H1 (cell line): ENCODE results near the gene VGLL3. TPM values are rescaled to one million over a fixed set of nuclear protein-coding genes. Genes with fewer than 3 reads are reported as not detected.

ENCODE experiments used
- CTCF ChIA-PET: fragments of 300-600 bp; sonication (Branson Sonifier 250); formaldehyde crosslinking; loops from one replicate; lab custom pipeline; 2021; ENCODE audit not compliant: partially characterized antibody; lab: Charles Lee
- POLR2A ChIA-PET: fragments of 300-600 bp; sonication (Branson Sonifier 250); formaldehyde crosslinking; loops from one replicate; lab custom pipeline; 2021; ENCODE audit warnings: inconsistent platforms; ENCODE audit not compliant: partially characterized antibody; lab: Charles Lee
- DNase-seq, 2 experiments: peaks; one replicate each; pipeline versions ENCODE4 v3.0.0 to v3.0.0-alpha.2; 2010 to 2022; ENCODE audit warnings: low spot score in 2 of 2, low read depth in 1 of 2, mixed read lengths in 1 of 2
- FAIRE-seq: peaks from 2 replicates; lab custom pipeline; 2011; peaks lifted over from hg19 to GRCh38; lab: Jason Lieb, UNC
- H2AFZ ChIP-seq: 2 replicates; pipeline ENCODE4 v1.8.1; 2012; ENCODE audit warnings: low read length, inconsistent platforms
- H2AK5ac ChIP-seq: 2 replicates; pipeline ENCODE4 v1.6.1; 2013; ENCODE audit warnings: low read depth, low read length
- H2BK120ac ChIP-seq: replicated peaks from 2 replicates; pipeline ENCODE3; 2013; ENCODE audit warnings: low read depth, low read length, inconsistent platforms
- H2BK12ac ChIP-seq: 2 replicates; pipeline ENCODE4 v1.6.1; 2013; ENCODE audit warnings: low read depth, low read length
- H2BK15ac ChIP-seq: 2 replicates; pipeline ENCODE4 v1.6.1; 2013; ENCODE audit warnings: low read length
- H2BK20ac ChIP-seq: 2 replicates; pipeline ENCODE4 v1.6.1; 2013; ENCODE audit warnings: low read length
- H2BK5ac ChIP-seq: 2 replicates; pipeline ENCODE4 v1.6.1; 2013; ENCODE audit warnings: low read depth, low read length
- H3K14ac ChIP-seq: 2 replicates; pipeline ENCODE4 v1.6.1; 2013; ENCODE audit warnings: inconsistent platforms; ENCODE audit not compliant: insufficient read length
- H3K18ac ChIP-seq: 2 replicates; pipeline ENCODE4 v1.6.1; 2013; ENCODE audit warnings: low read length; ENCODE audit errors: extremely low read depth
- H3K23ac ChIP-seq: 2 replicates; pipeline ENCODE4 v1.6.1; 2013; ENCODE audit warnings: inconsistent platforms; ENCODE audit not compliant: insufficient read length
- H3K23me2 ChIP-seq: 2 replicates; pipeline ENCODE4 v1.6.1; 2013; ENCODE audit warnings: low read depth, low read length
- H3K27ac ChIP-seq: 2 replicates; pipeline ENCODE4 v1.6.1; 2011; ENCODE audit warnings: low read depth, low read length, inconsistent platforms
- H3K27me3 ChIP-seq, 4 experiments: replicated peaks in 1 of 4; 1 replicate in 1 of 4; 2 replicates in 3 of 4; pipeline versions ENCODE4 v1.6.1 to v1.8.1; 2011 to 2013; ENCODE audit warnings: low read length in 3 of 4, mild to moderate bottlenecking in 3 of 4, inconsistent platforms in 2 of 4, mixed read lengths in 2 of 4, moderate library complexity in 1 of 4; ENCODE audit not compliant: control insufficient read depth in 3 of 4, insufficient read depth in 3 of 4; ENCODE audit errors: extremely low read depth in 1 of 4
- H3K36me3 ChIP-seq, 4 experiments: 2 replicates each; pipeline versions ENCODE4 v1.6.1 to v1.8.1; 2011 to 2013; ENCODE audit warnings: mild to moderate bottlenecking in 4 of 4, low read length in 3 of 4, moderate library complexity in 2 of 4, control low read depth in 1 of 4, inconsistent platforms in 1 of 4; ENCODE audit not compliant: insufficient read depth in 4 of 4, control insufficient read depth in 2 of 4
- H3K4ac ChIP-seq: replicated peaks from 2 replicates; pipeline ENCODE3; 2013; ENCODE audit warnings: low read length, low read depth, mixed read lengths, inconsistent platforms; ENCODE audit not compliant: insufficient read length
- H3K4me1 ChIP-seq, 4 experiments: replicated peaks in 1 of 4; 1 replicate in 1 of 4; 2 replicates in 3 of 4; pipeline versions ENCODE4 v1.6.1 to v1.8.1; 2011 to 2013; ENCODE audit warnings: low read length in 3 of 4, inconsistent platforms in 2 of 4, mixed read lengths in 1 of 4; ENCODE audit not compliant: insufficient read depth in 4 of 4, control insufficient read depth in 3 of 4
- H3K4me2 ChIP-seq, 2 experiments: 2 replicates each; pipeline versions ENCODE4 v1.6.1 to v1.8.1; 2011 to 2013; ENCODE audit warnings: low read depth in 2 of 2, low read length in 2 of 2, control low read depth in 1 of 2, inconsistent platforms in 1 of 2, mild to moderate bottlenecking in 1 of 2; ENCODE audit not compliant: insufficient read depth in 1 of 2
- H3K4me3 ChIP-seq, 4 experiments: fragments of 200-600, 300-600 bp in 1 of 4; sonication (generic), shearing (Covaris generic), sonication (Bioruptor Twin) in 1 of 4; 2 replicates each; pipeline versions ENCODE4 v1.5.1 to v1.8.1; 2011 to 2016; ENCODE audit warnings: low read length in 4 of 4, low read depth in 3 of 4, control low read depth in 2 of 4, inconsistent platforms in 2 of 4, mild to moderate bottlenecking in 2 of 4, mixed read lengths in 1 of 4, moderate library complexity in 1 of 4; ENCODE audit not compliant: insufficient read depth in 2 of 4; ENCODE audit errors: extremely low read depth in 1 of 4
- H3K56ac ChIP-seq: replicated peaks from 2 replicates; pipeline ENCODE3; 2013; ENCODE audit warnings: low read depth, mild to moderate bottlenecking, mixed read lengths, low read length, inconsistent platforms; ENCODE audit not compliant: insufficient read length
- H3K79me1 ChIP-seq: 2 replicates; pipeline ENCODE4 v1.6.1; 2013; ENCODE audit warnings: low read depth, low read length, control low read depth
- H3K79me2 ChIP-seq, 2 experiments: 2 replicates each; pipeline versions ENCODE4 v1.6.1 to v1.8.1; 2012 to 2013; ENCODE audit warnings: low read length in 2 of 2, mild to moderate bottlenecking in 2 of 2, inconsistent platforms in 1 of 2; ENCODE audit not compliant: insufficient read depth in 2 of 2, control insufficient read depth in 1 of 2
- H3K9ac ChIP-seq, 4 experiments: replicated peaks in 1 of 4; 1 replicate in 1 of 4; 2 replicates in 3 of 4; pipeline versions ENCODE4 v1.6.1 to v1.8.1; 2011 to 2013; ENCODE audit warnings: low read depth in 3 of 4, low read length in 3 of 4, control low read depth in 2 of 4, mild to moderate bottlenecking in 2 of 4, moderate library complexity in 2 of 4, inconsistent platforms in 1 of 4; ENCODE audit errors: extremely low read depth in 1 of 4
- H3K9me3 ChIP-seq, 2 experiments: 2 replicates each; pipeline versions ENCODE4 v1.6.1 to v1.8.1; 2012 to 2013; ENCODE audit warnings: mild to moderate bottlenecking in 2 of 2, moderate library complexity in 2 of 2, control low read depth in 1 of 2, inconsistent platforms in 1 of 2, low read depth in 1 of 2, low read length in 1 of 2, mixed read lengths in 1 of 2; ENCODE audit not compliant: insufficient read depth in 2 of 2
- H4K20me1 ChIP-seq, 2 experiments: replicated peaks in 1 of 2; 2 replicates each; pipeline versions ENCODE3 to v1.8.1; 2011 to 2013; ENCODE audit warnings: inconsistent platforms in 2 of 2, low read length in 2 of 2, mild to moderate bottlenecking in 1 of 2; ENCODE audit not compliant: insufficient read depth in 2 of 2, control insufficient read depth in 1 of 2
- H4K5ac ChIP-seq: 2 replicates; pipeline ENCODE4 v1.6.1; 2013; ENCODE audit warnings: low read length, low read depth, mixed read lengths, inconsistent platforms; ENCODE audit not compliant: insufficient read length
- H4K8ac ChIP-seq: 2 replicates; pipeline ENCODE4 v1.8.0; 2013; ENCODE audit warnings: mild to moderate bottlenecking, moderate library complexity, low read length, inconsistent platforms; ENCODE audit not compliant: insufficient read depth; ENCODE audit errors: extremely low read depth
- H4K91ac ChIP-seq: replicated peaks from 2 replicates; pipeline ENCODE3; 2013; ENCODE audit warnings: low read length, mixed read lengths, inconsistent platforms; ENCODE audit not compliant: insufficient read length
- RBBP5 ChIP-seq: IDR thresholded peaks from 2 replicates; pipeline ENCODE4 v1.7.1; 2012; ENCODE audit warnings: low read depth, mild to moderate bottlenecking, inconsistent platforms, low read length, moderate library complexity, borderline replicate concordance
- WGBS, 2 experiments: shearing (Covaris generic) in 1 of 2; methylation state at CpG; one replicate each; pipeline versions ENCODE4 v1.1.6 to v1.1.7; 2013 to 2015; ENCODE audit warnings: low lambda C conversion rate in 2 of 2, mixed read lengths in 2 of 2, inconsistent platforms in 1 of 2, low coverage in 1 of 2, missing lambda C conversion rate in 1 of 2; ENCODE audit not compliant: insufficient replicate concordance in 2 of 2, insufficient coverage in 1 of 2, insufficient read length in 1 of 2; ENCODE audit errors: extremely low coverage in 1 of 2, missing lambda C conversion rate in 1 of 2; 5-methylcytosine and 5-hydroxymethylcytosine counted together
- long read RNA-seq, 2 experiments: library from RNA in 1 of 2; library from capped mRNA in 1 of 2; stranded (forward); transcript quantifications; one replicate each; pipeline ENCODE4 v2.0.0, GENCODE V29; 2021; ENCODE audit warnings: inconsistent platforms in 1 of 2
- polyA minus RNA-seq, 3 experiments: library from RNA; depleted of rRNA, polyadenylated mRNA; stranded (reverse); fragments of >200 nt; gene quantifications; 1 replicate in 2 of 3; 2 replicates in 1 of 3; pipeline ENCODE4 v1.2.3, GENCODE V29; 2011
- polyA plus RNA-seq, 7 experiments: library from polyadenylated mRNA; depleted of rRNA in 3 of 7; stranded (reverse) in 5 of 7; unstranded in 2 of 7; fragments of >200 nt in 5 of 7; fragments of 200-250 nt in 2 of 7; gene quantifications; 1 replicate in 5 of 7; 2 replicates in 1 of 7; 4 replicates in 1 of 7; pipeline versions ENCODE4 v1.2.1 to v1.2.3, GENCODE V29; 2011 to 2013; ENCODE audit warnings: missing spikeins in 2 of 7, mixed read lengths in 2 of 7
- total RNA-seq: library from RNA; stranded (reverse); fragmentation: NEBNext Ultra II Directional; extraction: Animal tissue kit (Norgen Biotek cat#: 25700); gene quantifications from 2 replicates; pipeline ENCODE4 v1.2.1, GENCODE V29; 2021
- TF ChIP-seq, protein P1 (sequence below): IDR thresholded peaks from 2 replicates; pipeline ENCODE4 v1.6.1; 2011; ENCODE audit warnings: low read depth, mild to moderate bottlenecking, low read length; ENCODE audit not compliant: insufficient read depth

The VGLL3 gene, protein sequence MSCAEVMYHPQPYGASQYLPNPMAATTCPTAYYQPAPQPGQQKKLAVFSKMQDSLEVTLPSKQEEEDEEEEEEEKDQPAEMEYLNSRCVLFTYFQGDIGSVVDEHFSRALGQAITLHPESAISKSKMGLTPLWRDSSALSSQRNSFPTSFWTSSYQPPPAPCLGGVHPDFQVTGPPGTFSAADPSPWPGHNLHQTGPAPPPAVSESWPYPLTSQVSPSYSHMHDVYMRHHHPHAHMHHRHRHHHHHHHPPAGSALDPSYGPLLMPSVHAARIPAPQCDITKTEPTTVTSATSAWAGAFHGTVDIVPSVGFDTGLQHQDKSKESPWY
- total RNA-seq (13.4 and 21.6 TPM in 2 replicates), polyA plus RNA-seq (2011; rRNA removed) (21.6 and 24.2 TPM in 2 replicates), polyA minus RNA-seq (2011; rRNA and poly(A)+ RNA removed) (44.5 and 69.7 TPM in 2 replicates)
- polyA plus RNA-seq (2011; cell fraction: cytosol; rRNA removed) = 6.0 TPM
- 17.2 TPM for polyA plus RNA-seq (2011; cell fraction: nucleus; rRNA removed)
- 5.3 to 10.0 TPM (median 7.6 TPM) in 4 replicates for polyA plus RNA-seq (2012, experiment 1 of 2)
- polyA plus RNA-seq (2012, experiment 2 of 2) = 0.24 TPM
- polyA plus RNA-seq (2013, experiment 1 of 2) = 7.6 TPM
- 6.5 TPM for polyA plus RNA-seq (2013, experiment 2 of 2)
- 3.0 TPM for polyA minus RNA-seq (2011; cell fraction: cytosol; rRNA and poly(A)+ RNA removed)
- 18.2 TPM for polyA minus RNA-seq (2011; cell fraction: nucleus; rRNA and poly(A)+ RNA removed)
- long read RNA-seq, experiment 1, full-length matches to known transcripts = 1 of 17 reads
- long read RNA-seq, experiment 1, partial matches to known transcripts = 15 of 17 reads
- long read RNA-seq, experiment 1, other reads (novel, unspliced or antisense) = 1 of 17 reads
- long read RNA-seq, experiment 2, partial matches to known transcripts = 0 of 2 reads
- long read RNA-seq, experiment 2, other reads (novel, unspliced or antisense) = 2 of 2 reads

DNA sequence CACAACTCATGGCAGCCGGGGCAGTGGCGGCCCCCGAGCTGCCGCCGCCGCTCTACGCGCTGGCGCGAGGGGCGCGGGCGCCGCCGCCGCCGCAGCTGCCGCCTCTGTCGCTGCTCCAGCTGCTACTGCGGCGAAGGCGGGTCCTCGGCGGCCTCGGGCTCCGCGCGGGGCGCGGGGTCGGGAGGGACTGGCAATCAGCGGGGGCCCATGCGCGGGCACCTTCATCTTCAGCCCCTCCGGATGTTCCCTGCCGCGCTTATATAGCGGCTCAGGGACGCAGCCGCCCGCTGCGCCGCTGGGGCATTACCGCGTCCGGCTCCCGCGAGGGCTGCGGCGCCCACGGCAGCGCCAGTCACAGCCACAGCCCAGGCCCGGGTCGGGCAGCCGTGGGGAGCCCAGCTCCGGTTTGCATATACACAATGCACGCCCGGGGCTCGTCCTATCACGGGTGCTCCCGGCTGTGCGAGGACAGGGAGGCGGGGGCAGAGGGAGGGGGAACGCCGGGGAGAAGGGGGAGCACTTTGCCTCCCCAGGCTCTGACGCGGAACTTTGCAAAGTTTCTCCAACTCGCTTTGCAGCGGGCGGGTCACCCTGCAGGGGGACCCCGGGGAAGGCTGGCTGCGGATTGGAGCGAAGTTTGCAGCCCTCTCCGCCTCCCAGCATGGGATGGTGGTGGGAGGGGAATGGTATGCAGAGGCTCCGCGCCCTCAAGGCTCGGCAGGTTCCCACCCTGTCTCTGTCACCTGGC is at the start of gene VGLL3:
TSS of gene VGLL3 (minus strand) at position 416 of the 748 bp plus-strand sequence. CDS start at position 10, 406 bp downstream.
- Histone ChIP-seq H2BK5ac (no peak within 1 kb of the TSS; the same call in 1 of the 2 replicates), H4K20me1 (no peaks in the 10 kb centered on the region), H3K4me3 (peak within 1 kb of the TSS; percentile 70 to 80 (median 77)), H3K23me2 (peaks cover 10% of the 10 kb centered on the region), H3K27ac (peak within 1 kb of the TSS; percentile 27; the same call in 1 of the 2 replicates), H3K36me3 (no peaks in the 10 kb centered on the region), H2BK15ac (peak within 1 kb of the TSS; percentile 36; the same call in 1 of the 2 replicates), H3K4me1 (peaks cover 0 to 6% (median 2%) of the 10 kb centered on the region in 4 experiments; a peak in 5 of 7 replicates), H3K27me3 (peaks cover 0 to 8% (median 3%) of the 10 kb centered on the region in 4 experiments; a peak in 4 of 7 replicates), H2BK12ac (peak within 1 kb of the TSS; percentile 78; the same call in 1 of the 2 replicates), H2BK120ac (peak within 1 kb of the TSS; percentile 87), H3K9me3 (no peaks in the 10 kb centered on the region), H4K91ac (peak within 1 kb of the TSS; percentile 54), H3K18ac (peak within 1 kb of the TSS; percentile 38), H4K8ac (peak within 1 kb of the TSS; percentile 86), H4K5ac (no peak within 1 kb of the TSS), H2BK20ac (peak within 1 kb of the TSS; percentile 88; the same call in 1 of the 2 replicates), H2AK5ac (no peak within 1 kb of the TSS; the same call in 1 of the 2 replicates), H3K14ac (peak within 1 kb of the TSS; percentile 27), H3K79me1 (no peaks in the 10 kb centered on the region; the same call in 1 of the 2 replicates), H3K56ac (peak within 1 kb of the TSS; percentile 53), H3K4me2 (peak within 1 kb of the TSS; percentile 88 to 96), H2AFZ (peak within 1 kb of the TSS; percentile 89), H3K4ac (peak within 1 kb of the TSS; percentile 14), H3K79me2 (peaks cover 0 to 10% of the 10 kb centered on the region in 2 experiments; a peak in 2 of 4 replicates), H3K9ac (peak within 1 kb of the TSS in 3 of 4 experiments; percentile 31 to 52 (median 45); a peak in 5 of 7 replicates), H3K23ac (no peak within 1 kb of the TSS)
- DNase-seq (peak; percentile 82 to 88), FAIRE-seq (peak; percentile 19)
- POLR2A ChIA-PET = interaction anchor here (0.6 kb wide), 1 partner anchor 47 kb away, joined by 3 read pairs; no protein-coding TSS in a partner anchor
- CTCF ChIA-PET = interaction anchor here (0.8 to 1.3 kb wide), 3 partner anchors 20 to 89 kb away, joined by 3 to 4 read pairs (median 3); no protein-coding TSS in a partner anchor
- 1% methylated on average over 54 of the region's 77 CpGs; no CpG with 5 or more reads in 1 of the 2 experiments for WGBS, 2 experiments
- TF ChIP-seq RBBP5 = peak; percentile 64; the same call in 1 of the 2 replicates
- TF ChIP-seq, protein P1, sequence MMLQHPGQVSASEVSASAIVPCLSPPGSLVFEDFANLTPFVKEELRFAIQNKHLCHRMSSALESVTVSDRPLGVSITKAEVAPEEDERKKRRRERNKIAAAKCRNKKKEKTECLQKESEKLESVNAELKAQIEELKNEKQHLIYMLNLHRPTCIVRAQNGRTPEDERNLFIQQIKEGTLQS = no peak
